CD4-positive, alpha-beta T cell treated with Interleukin-1 beta for 1 hour (primary cell): ENCODE measurements around the gene GABRD.
A peak's percentile ranks its signal among the peaks of the same experiment; 100 is the strongest.

Experiments used
- DNase-seq, 2 donors: peaks; one replicate each; pipeline ENCODE4 v3.0.0-alpha.2; 2020 to 2022

GABRD gene

GRCh38 chr1:2018217-2019171 is 651 bp upstream of the GABRD start:
- DNase-seq: no peak

GRCh38 chr1:2019571-2020309 is 595 bp downstream of the GABRD start:
- DNase-seq: no peak

GRCh38 chr1:2020310-2020655 is 1.1 kb downstream of the GABRD start:
- no peak for DNase-seq

- no peak for DNase-seq
Measured at GRCh38 chr1:2021550-2021949, 2.4 kb downstream of the GABRD start.

- no peak for DNase-seq
Measured at GRCh38 chr1:2022063-2022770, 3.1 kb downstream of the GABRD start.

GRCh38 chr1:2023187-2023586 is 4.0 kb downstream of the GABRD start:
- DNase-seq: no peak

- no peak for DNase-seq
Measured at GRCh38 chr1:2024451-2024850, 5.3 kb downstream of the GABRD start.

- no peak for DNase-seq
Measured at GRCh38 chr1:2024887-2025286, 5.7 kb downstream of the GABRD start.

- DNase-seq: peak in 1 of 2 donors; percentile 8
Measured at GRCh38 chr1:2025491-2025981, 6.4 kb downstream of the GABRD start.

GRCh38 chr1:2027961-2028583 is 8.9 kb downstream of the GABRD start:
- no peak for DNase-seq

- no peak for DNase-seq
Measured at GRCh38 chr1:2028870-2029560, 9.9 kb downstream of the GABRD start.

- DNase-seq: no peak
Measured at GRCh38 chr1:2029561-2029960, 10.4 kb downstream of the GABRD start.

- DNase-seq: no peak
Measured at GRCh38 chr1:2030076-2030871, 11.1 kb downstream of the GABRD start.

GRCh38 chr1:2031546-2032540 is 12.7 kb downstream of the GABRD start:
- no peak for DNase-seq

- no peak for DNase-seq
Measured at GRCh38 chr1:2032737-2033136, 13.6 kb downstream of the GABRD start.

- DNase-seq: no peak
Measured at GRCh38 chr1:2033165-2033564, 14.0 kb downstream of the GABRD start.

GRCh38 chr1:2036287-2036686 is 17.1 kb downstream of the GABRD start:
- no peak for DNase-seq

GRCh38 chr1:2037314-2037979 is 18.3 kb downstream of the GABRD start:
- DNase-seq: no peak

- DNase-seq: no peak
Measured at GRCh38 chr1:2038229-2038628, 19.1 kb downstream of the GABRD start.
